Skeletal muscle satellite cell (primary cell): Measurements from ENCODE around the gene HOXB6.

ENCODE experiments used
- H3K27me3 ChIP-seq: 2 replicates; pipeline ENCODE4 v1.7.0; 2013; ENCODE audit warnings: low read length; ENCODE audit not compliant: control insufficient read depth, insufficient read depth
- H3K36me3 ChIP-seq: 2 replicates; pipeline ENCODE4 v1.7.0; 2013; ENCODE audit warnings: mild to moderate bottlenecking, control low read depth, low read length; ENCODE audit not compliant: insufficient read depth
- H3K4me1 ChIP-seq: 2 replicates; pipeline ENCODE4 v1.7.0; 2013; ENCODE audit warnings: low read length; ENCODE audit not compliant: control insufficient read depth, insufficient read depth
- H3K4me2 ChIP-seq: 2 replicates; pipeline ENCODE4 v1.7.0; 2013; ENCODE audit warnings: mild to moderate bottlenecking, low read length
- H3K4me3 ChIP-seq: 2 replicates; pipeline ENCODE4 v1.7.0; 2013; ENCODE audit warnings: low read length
- H3K9ac ChIP-seq: 2 replicates; pipeline ENCODE4 v1.7.0; 2013; ENCODE audit warnings: mild to moderate bottlenecking, low read depth, low read length, moderate library complexity
- H3K9me3 ChIP-seq: replicated peaks from 2 replicates; pipeline ENCODE4 v1.7.0; 2013; ENCODE audit warnings: mild to moderate bottlenecking, control low read depth, low read length

Gene HOXB6

DNA sequence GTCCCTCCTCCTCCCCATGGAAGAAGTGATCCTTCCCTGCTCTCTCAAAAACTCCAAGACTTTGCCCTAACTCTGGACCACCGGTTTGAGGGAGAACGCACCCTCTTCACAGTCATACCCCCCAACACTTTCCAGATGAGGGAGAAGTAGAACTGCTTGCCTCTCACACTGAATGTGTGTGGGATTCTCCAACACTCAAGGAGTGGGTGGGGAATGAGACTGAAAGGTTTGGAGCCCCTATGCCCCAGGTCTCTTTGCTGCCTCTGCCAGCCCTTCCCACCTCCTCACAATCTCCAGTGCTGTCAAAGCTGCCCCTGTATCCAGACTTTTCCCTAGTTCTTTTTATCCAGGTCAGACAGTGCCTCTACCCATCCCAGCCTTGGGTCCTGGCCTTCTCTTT, 38.1 kb downstream of the HOXB6 start:
- no peak overlapping the region for H3K4me2 ChIP-seq
- H3K36me3 ChIP-seq: peaks cover 5% of the 10 kb centered on the region
- peaks cover 39% of the 10 kb centered on the region for H3K4me1 ChIP-seq
- H3K27me3 ChIP-seq: no peaks in the 10 kb centered on the region
- no peak overlapping the region for H3K9ac ChIP-seq
- no peaks in the 10 kb centered on the region for H3K9me3 ChIP-seq
- no peak overlapping the region for H3K4me3 ChIP-seq

DNA sequence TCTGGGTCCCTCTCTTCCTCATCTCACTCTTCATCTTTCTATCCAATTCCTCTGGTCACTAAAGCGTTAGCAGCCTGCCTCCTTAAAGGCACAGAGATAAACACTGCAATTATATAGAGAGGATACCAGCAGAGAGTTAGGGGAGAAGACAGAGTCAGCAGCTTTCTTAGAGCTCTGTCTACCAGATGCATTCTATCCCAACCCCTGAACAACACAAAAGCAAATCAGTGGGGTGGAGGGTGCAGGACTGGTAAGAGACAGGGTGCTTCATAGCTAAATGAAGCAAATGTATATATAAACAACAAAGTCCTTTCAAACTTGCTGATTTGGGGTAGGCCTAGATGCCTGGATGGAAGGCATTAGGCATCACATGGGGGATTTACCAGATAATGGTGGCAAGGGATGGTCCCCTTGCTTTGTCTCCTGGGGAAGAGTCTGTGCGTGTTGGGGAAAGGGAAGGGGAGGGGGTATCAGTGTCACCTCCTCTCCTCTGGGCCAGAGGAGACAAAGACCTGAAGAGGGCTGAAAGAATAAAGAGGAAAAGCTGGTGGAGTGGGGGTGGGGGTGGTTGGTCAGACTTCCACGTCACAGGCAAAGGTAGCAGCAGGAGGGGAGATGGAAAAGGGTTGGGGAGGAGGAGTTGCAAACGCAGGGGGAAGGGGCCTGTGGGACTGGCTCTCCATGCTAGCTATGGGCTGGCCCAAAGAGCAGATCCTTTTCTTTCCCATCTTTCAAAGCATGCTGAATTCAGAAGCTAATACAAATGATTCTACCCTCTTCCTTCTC, 38.7 kb downstream of the HOXB6 start:
- H3K4me1 ChIP-seq: peaks cover 33% of the 10 kb centered on the region

DNA sequence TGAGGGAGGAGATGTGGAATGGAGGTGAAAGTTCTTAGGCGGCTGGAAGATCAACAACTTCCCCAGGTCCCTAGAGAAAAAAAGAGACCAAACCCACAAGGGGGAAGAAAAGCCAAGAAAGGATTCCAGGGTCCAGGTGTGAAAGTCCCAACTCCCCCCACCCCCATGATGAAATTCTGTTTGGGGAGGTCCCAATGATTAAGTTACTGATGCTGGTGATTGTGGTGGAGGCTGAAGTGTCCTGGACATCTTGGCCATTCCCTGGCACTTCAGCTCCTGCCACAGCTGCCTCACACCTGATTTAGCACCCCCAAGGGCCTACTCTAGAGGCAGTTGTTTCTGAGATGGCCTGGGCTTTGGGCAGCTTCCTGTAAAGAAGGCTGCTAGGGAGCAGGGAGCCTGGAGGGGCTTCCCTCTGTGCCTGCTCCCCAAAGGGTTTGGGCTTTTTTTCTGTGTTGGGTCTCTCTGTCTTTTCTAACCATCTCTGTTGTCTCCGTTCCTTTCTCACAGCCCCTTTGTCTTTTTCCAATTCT, 39.7 kb downstream of the HOXB6 start:
- H3K4me3 ChIP-seq: peak overlapping the region; percentile 72
- H3K27me3 ChIP-seq: no peaks in the 10 kb centered on the region
- peaks cover 28% of the 10 kb centered on the region for H3K4me1 ChIP-seq

More for the DNA sequence above, 38.7 kb downstream of the HOXB6 start:
- H3K9ac ChIP-seq: no peak overlapping the region
- H3K4me2 ChIP-seq: no peak overlapping the region
- H3K4me3 ChIP-seq: no peak overlapping the region
- H3K27me3 ChIP-seq: no peaks in the 10 kb centered on the region
- no peaks in the 10 kb centered on the region for H3K9me3 ChIP-seq
- H3K36me3 ChIP-seq: peaks cover 11% of the 10 kb centered on the region

DNA sequence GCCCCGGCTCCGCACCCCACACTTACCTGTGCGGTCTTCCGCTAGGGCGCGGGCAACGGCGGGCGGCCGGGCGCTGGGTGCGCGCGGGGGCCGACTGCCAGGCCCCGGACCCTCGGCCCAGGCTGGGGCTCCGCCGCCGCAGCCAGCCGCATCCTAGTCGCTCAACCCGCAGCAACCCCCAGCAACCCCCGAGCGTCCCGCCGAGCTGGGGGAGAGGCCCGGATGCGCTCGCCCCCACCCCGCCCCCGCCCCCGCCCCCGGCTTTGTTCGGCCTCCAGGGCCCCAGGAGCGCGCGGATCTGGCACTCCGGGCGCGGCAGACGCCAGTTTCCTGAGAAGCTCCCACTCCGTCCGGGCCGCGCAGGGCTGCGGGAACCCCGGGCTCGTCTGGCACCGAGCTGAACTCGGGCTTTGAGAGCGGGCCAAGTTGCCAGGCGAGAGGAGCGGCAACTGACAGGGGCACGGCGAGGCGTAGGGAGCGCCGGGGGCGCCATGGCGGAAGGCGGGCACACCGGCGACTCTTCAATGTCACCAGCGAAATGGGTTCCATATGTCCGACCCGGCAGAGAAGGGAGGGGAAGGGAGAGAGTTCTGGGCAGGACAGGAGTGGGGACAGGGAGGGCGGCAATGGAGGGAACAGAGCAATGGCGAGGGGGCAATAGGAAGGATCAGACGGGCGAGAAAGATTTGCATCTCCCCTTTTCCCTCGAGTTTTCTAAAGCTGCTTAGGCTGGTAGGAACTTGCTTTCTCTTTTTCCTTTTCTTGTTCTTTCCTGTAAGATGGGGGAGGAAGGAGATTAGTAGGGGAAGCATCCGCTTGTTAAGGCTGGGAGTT, 40.4 kb downstream of the HOXB6 start:
- Histone ChIP-seq H3K9me3 (no peaks in the 10 kb centered on the region), H3K4me1 (peaks cover 27% of the 10 kb centered on the region), H3K4me2 (peak overlapping the region; percentile 94), H3K27me3 (no peaks in the 10 kb centered on the region), H3K4me3 (peak overlapping the region; percentile 72), H3K9ac (peak overlapping the region; percentile 84), H3K36me3 (peaks cover 12% of the 10 kb centered on the region)

More for the DNA sequence above, 39.7 kb downstream of the HOXB6 start:
- Histone ChIP-seq H3K4me2 (peak overlapping the region; percentile 94), H3K9me3 (no peaks in the 10 kb centered on the region), H3K9ac (peak overlapping the region; percentile 84), H3K36me3 (peaks cover 11% of the 10 kb centered on the region)

DNA sequence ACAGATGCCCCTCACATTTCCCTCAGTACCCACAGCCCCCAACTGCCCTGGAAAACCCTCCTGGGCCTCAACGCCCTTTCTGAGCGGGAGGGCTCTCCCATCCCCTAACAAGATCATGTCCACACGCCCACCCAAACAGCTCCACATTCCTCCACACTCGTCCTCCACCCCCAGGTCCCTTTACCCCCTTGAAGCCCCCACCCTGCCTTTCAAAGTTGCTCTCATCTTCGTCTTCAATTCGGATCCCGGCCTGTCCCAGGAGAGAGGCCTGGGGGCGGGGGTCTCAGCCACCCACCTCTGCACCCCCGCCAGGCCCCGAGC, 41.0 kb downstream of the HOXB6 start:
- H3K9ac ChIP-seq: peak overlapping the region; percentile 84
- H3K4me2 ChIP-seq: peak overlapping the region; percentile 94
- H3K4me1 ChIP-seq: peaks cover 27% of the 10 kb centered on the region
- peak overlapping the region; percentile 72 for H3K4me3 ChIP-seq
- no peaks in the 10 kb centered on the region for H3K27me3 ChIP-seq
- no peaks in the 10 kb centered on the region for H3K9me3 ChIP-seq
- peaks cover 16% of the 10 kb centered on the region for H3K36me3 ChIP-seq

DNA sequence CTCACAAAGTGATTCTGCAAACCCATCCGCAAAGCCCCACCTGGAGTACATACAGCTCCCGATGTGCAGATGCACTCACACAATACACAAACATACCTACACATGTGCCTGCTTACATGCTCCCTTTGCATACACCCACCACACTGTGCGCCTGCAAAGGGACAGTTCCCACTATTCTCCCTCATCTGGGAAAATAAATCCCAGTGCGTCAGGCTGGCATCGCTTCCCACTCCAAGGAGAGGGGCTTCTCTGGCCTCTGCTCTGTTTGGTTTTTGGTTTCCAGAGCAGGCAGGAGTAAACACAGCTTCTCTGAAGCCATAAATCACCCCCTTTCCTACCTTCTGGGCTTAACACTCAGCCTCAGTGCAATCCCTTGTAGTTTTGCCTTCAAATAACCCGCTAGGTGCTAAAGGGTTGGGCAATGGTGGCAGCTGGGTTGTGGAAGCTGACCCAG, 41.4 kb downstream of the HOXB6 start:
- Histone ChIP-seq H3K4me2 (peak overlapping the region; percentile 94), H3K9ac (no peak overlapping the region), H3K4me3 (peak overlapping the region; percentile 72), H3K27me3 (no peaks in the 10 kb centered on the region), H3K9me3 (no peaks in the 10 kb centered on the region), H3K36me3 (peaks cover 16% of the 10 kb centered on the region), H3K4me1 (peaks cover 27% of the 10 kb centered on the region)

DNA sequence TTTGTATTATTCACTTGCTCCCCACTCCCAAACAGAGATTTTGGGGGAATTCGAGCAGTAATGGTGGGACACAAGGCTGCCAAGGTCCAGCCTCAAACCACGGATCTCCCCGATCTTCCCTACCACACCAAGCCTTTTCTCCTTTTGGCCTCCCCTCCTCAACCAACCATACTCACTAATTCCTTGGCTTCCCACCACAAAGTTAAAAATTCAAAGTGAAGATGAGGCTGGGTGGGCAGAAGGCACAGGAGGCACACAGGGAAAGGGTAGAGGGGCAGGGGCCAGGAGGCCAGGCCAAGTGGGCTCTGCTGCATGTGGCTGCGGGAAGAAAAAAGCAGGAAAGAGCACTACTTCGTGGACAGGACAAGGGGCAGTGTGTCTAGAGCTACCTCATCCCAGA, 41.9 kb downstream of the HOXB6 start:
- H3K9ac ChIP-seq: no peak overlapping the region
- H3K4me3 ChIP-seq: no peak overlapping the region
- H3K36me3 ChIP-seq: peaks cover 16% of the 10 kb centered on the region
- H3K9me3 ChIP-seq: no peaks in the 10 kb centered on the region
- H3K27me3 ChIP-seq: no peaks in the 10 kb centered on the region
- peak overlapping the region; percentile 94 for H3K4me2 ChIP-seq
- peaks cover 27% of the 10 kb centered on the region for H3K4me1 ChIP-seq

DNA sequence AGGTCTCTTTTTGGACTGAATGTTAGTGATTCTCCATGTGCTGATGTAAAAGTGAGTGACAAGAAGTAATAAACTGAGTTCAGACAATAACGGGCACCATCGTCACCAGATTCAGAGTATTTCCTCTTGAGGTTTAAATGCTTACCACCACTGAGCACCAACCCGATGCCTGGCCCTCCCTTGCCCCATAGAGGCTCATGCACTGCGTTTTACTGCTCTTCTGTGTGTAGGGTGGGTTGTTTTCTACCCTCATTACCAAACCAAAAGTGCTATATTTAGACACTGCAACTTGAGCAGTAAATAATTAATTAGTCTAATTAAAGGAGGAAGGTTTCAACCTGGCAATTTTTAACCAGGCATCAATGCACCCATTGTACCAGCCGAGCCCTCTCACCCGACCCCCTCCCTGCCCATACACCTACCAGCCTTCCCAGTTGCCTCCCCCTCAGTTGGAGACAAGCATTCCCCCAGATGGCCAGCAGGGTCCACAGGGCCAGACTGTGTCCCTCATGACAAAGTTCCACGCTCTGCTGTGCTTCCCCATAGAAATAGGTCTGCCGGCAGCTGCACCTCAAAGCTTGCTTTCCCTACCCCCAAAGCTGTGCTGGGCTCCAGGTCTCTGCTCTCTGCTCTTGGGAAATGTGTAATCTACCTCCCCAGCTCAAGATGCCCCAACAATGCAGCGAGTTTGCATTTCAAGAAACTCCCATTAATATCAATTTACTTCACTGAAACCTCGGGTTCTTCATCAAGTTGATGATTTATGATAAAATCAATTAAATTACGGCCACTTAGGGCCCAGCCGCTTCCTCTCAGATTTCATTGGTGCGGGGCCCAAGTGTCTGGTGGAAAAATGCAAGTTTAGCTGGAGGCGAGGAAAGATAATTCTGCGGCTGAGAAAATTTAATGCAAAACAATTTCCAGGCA, 42.6 kb downstream of the HOXB6 start:
- H3K9ac ChIP-seq: no peak overlapping the region
- H3K36me3 ChIP-seq: peaks cover 16% of the 10 kb centered on the region
- H3K4me3 ChIP-seq: no peak overlapping the region
- no peaks in the 10 kb centered on the region for H3K27me3 ChIP-seq
- peak overlapping the region; percentile 21 for H3K4me2 ChIP-seq
- peaks cover 31% of the 10 kb centered on the region for H3K4me1 ChIP-seq
- H3K9me3 ChIP-seq: no peaks in the 10 kb centered on the region

DNA sequence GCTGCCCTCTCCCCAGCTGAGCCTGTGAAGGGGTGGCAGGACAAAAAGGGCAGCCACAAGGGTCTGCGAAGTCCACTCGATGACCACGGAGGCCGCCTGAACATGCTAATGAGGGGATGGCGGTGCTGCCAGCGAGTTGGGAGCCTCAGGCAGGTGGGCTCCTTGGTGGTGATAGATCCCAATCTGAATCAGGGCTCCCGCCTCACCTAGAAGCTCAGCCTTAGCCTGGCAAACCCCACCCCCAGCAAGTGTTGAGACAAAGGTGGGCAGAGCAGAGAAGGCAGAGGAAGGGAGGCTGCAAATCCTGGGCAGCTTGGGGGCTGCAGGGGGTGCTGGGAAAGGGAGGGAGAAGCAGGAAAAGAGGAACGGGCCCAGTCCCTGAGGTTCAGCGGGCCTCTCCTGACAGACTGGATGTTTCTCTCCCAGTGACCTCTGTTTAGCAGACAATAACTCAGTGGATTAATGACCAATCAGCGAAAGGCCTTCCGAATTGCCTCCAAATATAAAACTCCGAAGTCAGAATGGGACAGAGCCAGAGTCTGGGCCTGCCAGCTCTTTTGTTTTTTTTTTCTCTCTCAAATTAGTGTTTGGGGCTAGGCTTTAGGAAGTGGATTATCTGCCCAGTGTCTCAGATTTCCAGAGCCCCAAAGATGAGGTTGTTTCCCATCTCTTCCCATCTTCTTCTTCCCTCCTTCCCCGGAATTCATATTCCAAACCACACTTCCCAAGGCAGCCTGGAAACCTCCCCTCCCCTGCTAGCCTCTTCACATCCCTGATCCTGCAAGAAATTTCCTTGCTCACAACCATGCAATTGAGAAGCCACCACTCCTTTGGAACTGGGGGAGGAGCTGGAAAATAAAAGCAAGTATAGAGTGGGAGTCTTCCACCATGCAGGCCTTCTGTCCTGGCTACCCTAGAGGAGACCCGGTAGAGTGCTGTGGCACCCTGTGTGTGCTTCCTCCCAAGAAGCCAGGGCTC, 44.7 kb downstream of the HOXB6 start:
- Histone ChIP-seq H3K4me3 (no peak overlapping the region), H3K9ac (no peak overlapping the region), H3K36me3 (peaks cover 16% of the 10 kb centered on the region), H3K27me3 (no peaks in the 10 kb centered on the region), H3K9me3 (no peaks in the 10 kb centered on the region), H3K4me2 (no peak overlapping the region), H3K4me1 (peaks cover 41% of the 10 kb centered on the region)

DNA sequence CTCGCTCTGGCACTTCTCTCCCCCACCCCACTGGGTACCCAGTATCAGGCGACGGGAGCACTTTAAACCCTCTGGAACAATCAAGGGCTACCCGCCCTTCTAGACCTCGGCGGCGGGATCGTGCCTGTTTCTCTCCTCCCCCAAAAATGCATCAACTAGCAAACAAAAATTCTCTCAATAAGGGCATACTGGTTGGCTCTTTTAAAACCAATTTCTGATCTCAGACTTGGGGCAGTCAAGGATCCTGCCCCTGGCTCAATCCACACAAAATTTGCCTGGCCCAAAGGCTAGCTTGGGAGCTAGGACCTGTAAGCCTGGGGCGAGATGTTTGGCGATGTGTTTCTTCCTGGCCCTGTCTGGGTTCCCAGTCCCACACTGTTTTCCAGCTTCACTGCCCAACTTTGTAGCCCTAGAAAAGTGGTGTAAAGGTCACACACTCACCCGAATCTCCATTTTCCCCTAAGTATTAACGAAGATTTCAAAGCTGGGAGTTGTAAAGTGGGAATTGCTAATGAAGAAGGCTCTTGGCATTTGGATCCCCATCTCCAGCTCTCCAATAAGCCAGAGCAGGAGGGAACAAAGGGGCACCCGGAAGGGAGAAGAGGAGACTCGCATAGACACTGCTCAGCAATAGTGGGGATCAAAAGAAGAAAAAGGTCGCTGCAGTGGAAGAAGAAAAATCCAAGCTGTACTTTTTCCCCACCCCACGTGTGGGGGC, 45.5 kb downstream of the HOXB6 start:
- no peaks in the 10 kb centered on the region for H3K9me3 ChIP-seq
- peaks cover 16% of the 10 kb centered on the region for H3K36me3 ChIP-seq
- H3K27me3 ChIP-seq: no peaks in the 10 kb centered on the region
- peaks cover 41% of the 10 kb centered on the region for H3K4me1 ChIP-seq
- no peak overlapping the region for H3K4me2 ChIP-seq
- no peak overlapping the region for H3K9ac ChIP-seq
- H3K4me3 ChIP-seq: no peak overlapping the region
